LNCAP (cell line): ENCODE results near the gene COG6.

ENCODE experiments used
- TF ChIP-seq, protein P1 (sequence below): fragments of 450-650 bp; IDR thresholded peaks from 2 replicates; pipeline ENCODE4 v1.5.1; 2017; ENCODE audit warnings: mild to moderate bottlenecking

The COG6 gene

DNA sequence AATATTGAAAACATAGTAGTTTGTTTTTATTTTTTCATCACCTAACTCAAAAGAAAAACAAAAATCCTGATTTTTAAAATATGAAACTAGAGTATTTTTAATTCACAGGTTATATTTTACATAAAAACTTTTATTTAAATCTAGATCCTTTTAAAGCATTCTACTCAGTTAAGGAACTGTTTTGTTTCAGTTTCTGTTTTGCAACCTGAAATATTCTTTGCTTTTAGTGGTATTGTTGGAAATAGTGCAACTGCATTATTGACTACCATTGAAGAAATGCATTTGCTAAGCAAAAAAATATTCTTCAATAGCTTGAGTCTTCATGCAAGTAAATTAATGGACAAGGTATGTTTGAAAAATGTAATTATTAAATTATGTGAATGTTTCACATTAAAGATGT lies 43.8 kb downstream of the COG6 start:
- TF ChIP-seq, protein P1, sequence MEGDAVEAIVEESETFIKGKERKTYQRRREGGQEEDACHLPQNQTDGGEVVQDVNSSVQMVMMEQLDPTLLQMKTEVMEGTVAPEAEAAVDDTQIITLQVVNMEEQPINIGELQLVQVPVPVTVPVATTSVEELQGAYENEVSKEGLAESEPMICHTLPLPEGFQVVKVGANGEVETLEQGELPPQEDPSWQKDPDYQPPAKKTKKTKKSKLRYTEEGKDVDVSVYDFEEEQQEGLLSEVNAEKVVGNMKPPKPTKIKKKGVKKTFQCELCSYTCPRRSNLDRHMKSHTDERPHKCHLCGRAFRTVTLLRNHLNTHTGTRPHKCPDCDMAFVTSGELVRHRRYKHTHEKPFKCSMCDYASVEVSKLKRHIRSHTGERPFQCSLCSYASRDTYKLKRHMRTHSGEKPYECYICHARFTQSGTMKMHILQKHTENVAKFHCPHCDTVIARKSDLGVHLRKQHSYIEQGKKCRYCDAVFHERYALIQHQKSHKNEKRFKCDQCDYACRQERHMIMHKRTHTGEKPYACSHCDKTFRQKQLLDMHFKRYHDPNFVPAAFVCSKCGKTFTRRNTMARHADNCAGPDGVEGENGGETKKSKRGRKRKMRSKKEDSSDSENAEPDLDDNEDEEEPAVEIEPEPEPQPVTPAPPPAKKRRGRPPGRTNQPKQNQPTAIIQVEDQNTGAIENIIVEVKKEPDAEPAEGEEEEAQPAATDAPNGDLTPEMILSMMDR, result no peak

- TF ChIP-seq, protein P1, result no peak
These were observed 57.2 kb downstream of the COG6 start for GRCh38 chr13:39712626-39713025.

- TF ChIP-seq, protein P1, result no peak
These were observed 73.7 kb downstream of the COG6 start for GRCh38 chr13:39729156-39729555.

- TF ChIP-seq, protein P1, result no peak
These were observed 79.5 kb downstream of the COG6 start for GRCh38 chr13:39734952-39735351.

DNA sequence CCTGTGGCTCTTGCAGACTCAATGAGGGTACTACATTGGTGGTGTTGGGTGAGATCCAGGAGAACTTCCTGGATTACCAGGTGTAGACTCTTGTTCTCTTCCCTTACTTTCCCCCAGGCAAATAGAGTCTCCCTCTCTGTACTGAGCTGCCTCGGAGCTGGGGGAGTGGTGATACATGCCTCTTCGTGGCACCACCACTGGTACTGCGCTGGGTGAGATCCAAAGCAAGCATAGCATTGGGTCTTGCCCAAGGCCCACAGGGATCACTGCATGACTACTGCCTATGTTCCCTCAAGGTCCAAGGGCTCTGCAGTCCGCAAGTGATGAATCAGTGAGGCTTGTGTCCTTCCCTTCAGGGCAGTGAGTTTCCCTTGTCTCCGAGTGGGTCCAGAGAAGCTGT lies 81.6 kb downstream of the COG6 start:
- TF ChIP-seq, protein P1, result no peak

DNA sequence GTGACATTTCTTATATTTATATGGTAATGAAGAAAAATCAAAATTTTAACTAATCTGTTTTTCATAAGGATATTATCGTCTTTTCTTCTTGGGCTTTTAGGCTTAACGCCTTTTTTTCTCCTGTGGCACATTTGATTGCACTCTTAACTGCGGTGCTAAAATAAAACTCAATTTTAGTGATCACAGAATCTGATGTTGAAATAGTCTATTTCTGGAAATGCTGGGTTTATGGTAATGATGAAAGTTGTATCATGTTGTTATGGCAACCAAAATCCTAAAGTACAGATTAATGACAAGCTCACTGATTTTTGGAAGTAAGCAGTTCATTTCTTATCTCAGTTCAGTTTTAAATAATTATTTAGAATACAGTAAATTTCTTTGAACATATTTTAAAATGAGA lies 85.3 kb downstream of the COG6 start:
- TF ChIP-seq, protein P1, result no peak

- TF ChIP-seq, protein P1, result no peak
These were observed 93.5 kb downstream of the COG6 start for GRCh38 chr13:39748961-39749360.

- TF ChIP-seq, protein P1, result no peak
These were observed 94.1 kb downstream of the COG6 start for GRCh38 chr13:39749528-39749927.
